GM21528 (cell line): Measurements from ENCODE around the gene MSH4.
"Not testable (repeated sequence)": the region's sequence is repeated elsewhere in the genome, so short reads cannot be mapped to it uniquely, and the experiment has no call there.

Source experiments
- ATAC-seq: cut with Tn5 transposase; IDR thresholded peaks from one replicate; pipeline ENCODE4 v1.9.1; 2021; ENCODE audit warnings: mild to moderate bottlenecking, moderate library complexity; ENCODE audit not compliant: unreplicated experiment, low FRiP score

MSH4 gene

GRCh38 chr1:75796376-75797272 lies at the start of gene MSH4:
TSS of gene MSH4 (plus strand) at chr1:75796882. CDS start at chr1:75796986, 104 bp downstream.
- no peak for ATAC-seq

- not testable (repeated sequence) for ATAC-seq
Observed at GRCh38 chr1:75757210-75757609, 39.5 kb upstream of the MSH4 start.

DNA sequence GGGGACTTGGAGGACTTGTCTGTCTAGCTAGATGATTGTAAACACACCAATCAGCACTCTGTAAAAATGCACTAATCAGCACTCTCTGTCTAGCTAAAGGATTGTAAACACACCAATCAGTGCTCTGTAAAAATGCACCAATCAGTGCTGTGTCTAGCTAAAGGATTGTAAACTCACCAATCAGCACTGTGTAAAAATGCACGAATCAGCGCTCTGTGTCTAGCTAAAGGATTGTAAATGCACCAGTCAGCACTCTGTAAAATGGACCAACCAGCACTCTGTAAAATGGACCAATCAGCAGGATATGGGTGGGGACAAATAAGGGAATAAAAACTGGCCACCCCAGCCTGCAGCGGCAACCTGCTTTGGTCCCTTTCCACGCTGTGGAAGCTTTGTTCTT lies 38.1 kb upstream of the MSH4 start:
- ATAC-seq: not testable (repeated sequence)

DNA sequence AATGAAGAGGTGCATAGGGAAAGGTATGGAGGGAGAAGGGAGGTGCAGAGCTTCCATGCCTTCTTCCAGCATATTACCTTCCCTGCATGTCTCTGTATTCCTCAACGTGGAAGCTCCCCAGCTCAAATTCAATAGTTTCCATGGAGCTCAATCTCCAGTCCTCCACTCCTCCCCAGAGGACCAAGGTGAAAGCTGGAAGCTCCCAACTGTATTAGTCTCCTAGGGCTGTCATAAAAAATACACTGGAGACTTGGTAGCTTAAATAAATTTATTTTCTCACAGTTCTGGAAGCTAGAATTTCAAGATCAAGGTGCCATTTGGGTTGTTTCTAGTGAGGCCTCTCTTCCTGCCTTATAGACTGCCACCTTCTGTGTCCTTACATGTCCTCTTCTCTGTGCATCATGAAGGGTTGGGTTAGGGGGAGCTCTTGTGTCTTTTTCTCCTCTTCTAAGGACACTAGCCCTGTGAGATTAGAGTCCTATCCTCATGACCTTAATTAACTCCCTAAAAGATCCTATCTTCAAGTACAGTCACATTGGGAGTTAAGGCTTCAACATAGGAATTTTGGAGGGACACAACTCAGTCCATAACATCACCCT lies 32.5 kb upstream of the MSH4 start:
- ATAC-seq: no peak

DNA sequence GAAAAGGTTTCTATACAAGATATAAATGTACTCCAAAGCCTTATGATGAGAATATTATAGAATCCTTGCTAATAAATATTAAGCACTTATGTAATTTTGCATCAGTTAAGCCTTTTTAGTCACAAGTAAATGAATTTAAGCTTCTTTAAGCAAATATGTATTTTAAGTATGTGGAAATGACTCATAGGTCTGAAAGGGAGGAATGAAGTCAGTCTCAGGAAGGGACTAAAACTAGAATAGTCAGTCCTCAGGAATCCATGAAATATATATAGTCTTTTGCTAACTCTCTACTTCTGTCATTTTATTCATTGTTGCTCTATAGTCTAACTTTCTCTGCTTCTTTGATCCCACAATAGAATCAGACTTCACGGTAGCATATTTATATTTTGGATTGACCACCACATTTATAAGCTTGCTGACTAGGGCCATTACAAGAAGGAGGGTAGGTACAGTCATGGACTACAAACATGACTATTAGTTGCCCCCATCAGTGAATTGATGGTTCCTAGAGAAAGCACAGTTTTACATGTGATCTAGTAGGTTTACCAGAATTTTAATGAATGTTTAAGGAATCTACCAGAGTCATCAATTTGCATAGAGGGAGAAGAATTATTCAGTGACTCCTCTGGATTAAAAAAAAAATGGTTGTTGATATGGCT lies 30.9 kb upstream of the MSH4 start:
- ATAC-seq: no peak

DNA sequence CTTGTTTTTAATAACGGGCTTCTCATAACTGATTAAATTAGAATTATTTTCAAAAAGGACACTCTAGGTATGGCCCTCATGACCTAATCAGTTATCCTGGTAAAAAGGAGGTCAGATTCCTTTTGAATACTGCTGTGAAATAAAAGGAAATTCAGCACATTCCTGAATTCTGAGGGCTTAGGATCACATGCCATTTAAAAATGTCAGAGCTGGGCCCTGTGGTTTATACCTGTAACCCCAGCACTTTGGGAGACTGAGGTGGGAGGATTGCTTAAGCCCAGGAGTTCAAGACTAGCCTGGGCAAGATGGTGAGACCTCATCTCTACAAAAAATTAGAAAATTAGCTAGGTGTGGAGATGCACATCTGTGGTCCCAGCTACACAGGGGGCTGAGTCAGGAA lies 28.7 kb upstream of the MSH4 start:
- no peak for ATAC-seq

DNA sequence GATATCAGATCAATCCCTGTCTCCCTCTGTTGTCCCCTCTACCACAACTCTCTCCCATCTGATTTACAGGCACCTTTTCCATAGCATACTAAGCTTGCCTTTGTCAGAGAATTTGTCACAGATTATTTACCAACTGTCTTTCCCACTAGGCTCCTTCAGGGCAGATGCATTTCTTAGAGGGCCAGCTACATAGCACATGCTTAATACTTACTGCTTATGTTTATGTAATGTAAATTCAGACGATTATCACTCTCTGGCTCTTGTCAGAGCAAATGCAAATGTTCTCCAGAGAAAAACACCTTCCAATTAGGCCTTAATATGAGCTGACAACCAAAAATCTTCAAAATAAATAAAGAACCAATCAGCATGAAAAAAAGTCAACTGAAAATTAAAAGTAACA lies 25.9 kb upstream of the MSH4 start:
- no peak for ATAC-seq

- ATAC-seq: no peak
Observed at GRCh38 chr1:75771978-75772377, 24.7 kb upstream of the MSH4 start.

DNA sequence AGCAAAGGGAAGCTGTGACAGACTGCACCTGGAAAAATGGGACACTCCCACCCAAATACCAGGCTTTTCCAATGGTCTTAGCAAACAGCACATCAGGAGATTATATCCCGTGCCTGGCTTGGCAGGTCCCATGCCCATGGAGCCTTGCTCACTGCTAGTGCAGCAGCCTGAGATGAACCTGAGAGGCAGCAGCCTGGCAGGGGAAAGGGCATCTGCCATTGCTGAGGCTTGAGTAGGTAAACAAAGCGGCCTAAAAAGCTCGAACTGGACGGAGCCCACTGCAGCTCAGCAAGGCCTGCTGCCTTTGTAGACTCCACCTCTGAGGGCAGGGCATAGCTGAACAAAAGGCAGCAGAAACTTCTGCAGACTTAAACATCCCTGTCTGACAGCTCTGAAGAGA lies 18.9 kb upstream of the MSH4 start:
- ATAC-seq: not testable (repeated sequence)

DNA sequence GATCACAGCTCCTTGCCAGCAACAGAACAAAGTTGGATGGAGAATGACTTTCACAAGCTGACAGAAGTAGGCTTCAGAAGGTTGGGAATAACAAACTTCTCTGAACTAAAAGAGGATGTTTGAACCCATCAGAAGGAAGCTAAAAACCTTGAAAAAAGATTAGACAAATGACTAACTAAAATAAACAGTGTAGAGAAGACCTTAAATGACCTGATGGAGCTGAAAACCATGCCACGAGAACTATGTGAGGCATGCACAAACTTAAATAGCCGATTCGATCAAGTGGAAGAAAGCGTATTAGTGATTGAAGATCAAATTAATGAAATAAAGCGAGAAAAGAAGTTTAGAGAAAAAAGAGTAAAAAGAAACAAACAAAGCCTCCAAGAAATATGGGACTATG lies 18.0 kb upstream of the MSH4 start:
- ATAC-seq: not testable (repeated sequence)

- not testable (repeated sequence) for ATAC-seq
Observed at GRCh38 chr1:75780183-75780582, 16.5 kb upstream of the MSH4 start.

- ATAC-seq: not testable (repeated sequence)
Observed at GRCh38 chr1:75783920-75784319, 12.8 kb upstream of the MSH4 start.

DNA sequence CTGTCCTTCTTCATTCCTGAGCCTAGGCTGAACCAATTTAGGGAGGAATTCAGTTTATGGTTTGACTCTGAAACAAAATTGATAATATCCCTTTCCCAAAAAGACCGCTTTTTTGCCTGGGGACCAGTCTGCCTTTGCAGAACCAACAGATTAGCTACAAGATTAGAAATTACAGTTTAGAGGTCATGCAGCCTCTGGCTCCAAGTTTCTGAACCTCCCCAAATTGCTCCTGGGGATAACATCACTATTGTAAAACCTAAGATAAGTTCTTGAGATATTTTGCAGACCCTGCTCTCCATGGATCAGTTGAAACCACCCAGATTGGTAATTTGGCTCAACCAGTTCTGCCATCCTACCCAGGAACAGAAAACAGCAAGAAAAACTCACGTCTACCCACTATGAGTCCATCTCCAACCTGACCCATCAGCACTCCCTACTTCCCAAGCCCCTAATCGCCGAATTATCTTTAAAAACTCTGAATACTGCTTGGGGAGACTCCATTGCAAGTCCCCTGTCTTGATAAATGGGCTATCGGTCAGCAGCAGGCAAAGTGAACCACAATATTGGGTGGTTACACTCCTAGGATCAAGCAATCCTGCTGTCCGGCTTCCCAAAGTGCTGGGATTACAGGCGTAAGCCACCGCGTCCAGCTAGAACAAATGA lies 11.2 kb upstream of the MSH4 start:
- peak; percentile 16 for ATAC-seq

DNA sequence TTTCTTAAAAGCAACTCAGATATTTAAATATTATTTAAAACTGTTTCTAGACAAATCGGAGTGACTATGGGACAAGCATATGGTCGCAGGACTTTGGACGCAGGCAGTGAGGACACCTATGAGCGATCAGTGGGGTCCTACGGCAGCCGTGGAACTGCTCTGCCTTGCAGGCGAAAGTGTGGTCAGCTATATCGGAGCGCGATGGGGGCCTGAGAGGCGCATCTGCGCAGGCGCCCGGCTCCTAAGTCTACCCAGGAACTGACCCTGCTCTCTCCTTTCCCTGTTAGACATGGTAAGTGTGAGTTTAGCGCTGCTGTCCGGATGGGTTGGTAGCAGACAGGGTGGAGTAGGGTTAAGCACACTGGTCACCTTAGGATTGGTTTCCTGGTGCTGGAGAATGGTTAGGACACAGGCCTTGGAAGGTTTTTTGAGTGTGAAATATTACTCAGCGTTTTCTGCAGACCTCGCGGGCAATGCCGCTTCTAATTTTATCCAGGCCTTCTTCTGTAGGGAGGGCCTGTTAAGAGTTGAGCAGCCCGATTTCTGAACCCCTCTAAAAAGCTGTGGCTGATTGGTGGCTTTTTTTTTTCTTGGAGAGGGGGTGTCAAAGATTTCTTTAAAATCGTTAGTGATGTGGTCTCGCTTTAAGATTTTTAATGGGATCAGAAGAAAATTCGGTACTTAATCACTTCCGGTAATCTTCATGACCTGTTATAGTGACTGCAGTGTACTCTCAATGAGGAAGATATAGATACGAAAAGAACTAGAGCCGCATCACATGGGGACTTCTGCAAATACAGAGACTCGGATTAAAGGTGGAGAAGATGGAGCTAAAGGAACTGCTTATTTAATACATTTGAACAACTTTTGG lies 10.5 kb upstream of the MSH4 start, which contains the start of gene RABGGTB:
Gene RABGGTB, plus strand, starts transcription at position 274 of the 871 bp plus-strand sequence. Its CDS starts 16 bp downstream, at position 290.
- peak; percentile 65 for ATAC-seq

DNA sequence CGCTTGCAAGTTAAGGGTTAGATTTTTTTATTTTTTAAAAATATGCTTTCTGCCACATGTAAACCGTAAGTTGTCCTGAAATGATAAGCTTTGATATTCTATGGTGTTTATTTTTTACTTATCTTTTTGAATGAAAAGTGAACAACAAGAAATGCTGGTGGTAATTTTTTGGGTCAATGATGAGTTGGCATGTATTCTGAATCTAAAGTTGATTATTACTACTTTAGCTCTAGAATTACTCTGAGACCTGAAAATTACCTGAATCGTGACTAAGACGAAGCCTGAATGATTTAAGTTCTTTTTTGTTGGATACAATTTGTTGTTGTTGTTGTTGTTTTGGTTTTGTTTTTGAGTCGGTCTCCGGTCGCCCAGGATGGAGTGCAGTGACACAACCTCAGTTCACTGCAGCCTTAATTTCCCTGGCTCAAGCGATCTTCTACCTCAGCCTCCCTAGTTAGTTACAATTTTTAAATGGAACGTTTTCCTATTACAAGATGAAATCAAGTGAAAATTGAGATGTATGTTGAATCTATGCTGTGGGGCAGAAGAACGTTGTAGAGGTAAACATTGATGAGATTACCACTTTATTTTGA lies 9.7 kb upstream of the MSH4 start:
- no peak for ATAC-seq

- no peak for ATAC-seq
Observed at GRCh38 chr1:75787524-75787923, 9.2 kb upstream of the MSH4 start.

DNA sequence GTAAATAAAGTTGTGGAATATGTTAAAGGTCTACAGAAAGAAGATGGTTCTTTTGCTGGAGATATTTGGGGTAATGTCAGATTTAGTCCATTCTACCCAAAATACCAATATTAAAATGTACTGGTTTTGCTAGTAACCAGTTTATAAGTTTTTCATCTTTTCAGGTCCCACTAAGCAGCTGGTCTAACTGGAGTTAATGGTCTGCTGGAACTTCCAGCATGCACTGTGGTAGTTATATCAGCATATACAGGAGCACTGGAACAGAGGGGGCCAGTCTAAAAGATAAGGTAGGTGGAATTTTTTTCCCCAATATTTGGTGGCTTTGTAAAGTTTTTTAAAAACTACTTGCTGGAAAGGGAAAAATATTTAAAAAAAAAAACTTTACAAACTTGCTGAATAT lies 6.7 kb upstream of the MSH4 start:
- no peak for ATAC-seq

GRCh38 chr1:75791022-75791421 lies 5.7 kb upstream of the MSH4 start:
- ATAC-seq: no peak

DNA sequence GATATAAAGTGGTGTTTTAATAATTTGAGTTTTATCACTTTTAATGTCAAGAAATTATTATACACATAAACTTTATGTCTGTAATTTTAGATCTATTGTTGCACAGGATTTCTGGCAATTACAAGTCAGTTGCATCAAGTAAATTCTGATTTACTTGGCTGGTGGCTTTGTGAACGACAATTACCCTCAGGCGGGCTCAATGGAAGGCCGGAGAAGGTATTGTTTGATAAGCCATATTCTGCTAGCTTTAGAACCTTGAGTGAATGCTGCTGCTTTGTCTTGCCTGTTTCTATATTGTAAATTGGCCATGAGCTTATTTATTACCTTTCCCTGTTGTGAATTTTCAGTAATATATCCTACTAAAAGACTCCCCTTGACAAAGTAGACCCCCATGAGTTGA lies 4.6 kb upstream of the MSH4 start:
- ATAC-seq: no peak
